HG02884 (cell line): ENCODE measurements around the gene PCDH11X.
"Not testable (repeated sequence)": the region's sequence is repeated elsewhere in the genome, so short reads cannot be mapped to it uniquely, and the experiment has no call there.

ENCODE experiments used
- ATAC-seq: cut with Tn5 transposase; IDR thresholded peaks from one replicate; pipeline ENCODE4 v1.9.1; 2021; ENCODE audit warnings: mild to moderate bottlenecking, moderate library complexity; ENCODE audit not compliant: unreplicated experiment

Gene PCDH11X

DNA sequence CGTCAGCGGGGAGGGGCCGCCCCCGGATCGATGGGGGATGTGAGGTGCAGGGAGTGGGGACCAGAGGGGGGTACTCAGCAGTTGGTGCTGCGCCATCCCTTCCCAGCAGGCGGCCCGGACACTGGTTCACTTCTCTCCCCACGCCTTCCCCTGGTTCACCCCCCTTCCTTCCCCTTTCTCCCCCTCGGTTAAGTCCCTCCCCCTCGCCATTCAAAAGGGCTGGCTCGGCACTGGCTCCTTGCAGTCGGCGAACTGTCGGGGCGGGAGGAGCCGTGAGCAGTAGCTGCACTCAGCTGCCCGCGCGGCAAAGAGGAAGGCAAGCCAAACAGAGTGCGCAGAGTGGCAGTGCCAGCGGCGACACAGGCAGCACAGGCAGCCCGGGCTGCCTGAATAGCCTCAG lies at the start of gene PCDH11X:
Gene PCDH11X, plus strand, starts transcription at position 241 of the 400 bp plus-strand sequence. CDS start 56,130 bp downstream, outside the sequence.
- ATAC-seq: not testable (repeated sequence)

- ATAC-seq: not testable (repeated sequence)
Observed at GRCh38 chrX:91747446-91747845, 31.7 kb upstream of the PCDH11X start.

- not testable (repeated sequence) for ATAC-seq
Observed at GRCh38 chrX:91753022-91753421, 26.2 kb upstream of the PCDH11X start.

DNA sequence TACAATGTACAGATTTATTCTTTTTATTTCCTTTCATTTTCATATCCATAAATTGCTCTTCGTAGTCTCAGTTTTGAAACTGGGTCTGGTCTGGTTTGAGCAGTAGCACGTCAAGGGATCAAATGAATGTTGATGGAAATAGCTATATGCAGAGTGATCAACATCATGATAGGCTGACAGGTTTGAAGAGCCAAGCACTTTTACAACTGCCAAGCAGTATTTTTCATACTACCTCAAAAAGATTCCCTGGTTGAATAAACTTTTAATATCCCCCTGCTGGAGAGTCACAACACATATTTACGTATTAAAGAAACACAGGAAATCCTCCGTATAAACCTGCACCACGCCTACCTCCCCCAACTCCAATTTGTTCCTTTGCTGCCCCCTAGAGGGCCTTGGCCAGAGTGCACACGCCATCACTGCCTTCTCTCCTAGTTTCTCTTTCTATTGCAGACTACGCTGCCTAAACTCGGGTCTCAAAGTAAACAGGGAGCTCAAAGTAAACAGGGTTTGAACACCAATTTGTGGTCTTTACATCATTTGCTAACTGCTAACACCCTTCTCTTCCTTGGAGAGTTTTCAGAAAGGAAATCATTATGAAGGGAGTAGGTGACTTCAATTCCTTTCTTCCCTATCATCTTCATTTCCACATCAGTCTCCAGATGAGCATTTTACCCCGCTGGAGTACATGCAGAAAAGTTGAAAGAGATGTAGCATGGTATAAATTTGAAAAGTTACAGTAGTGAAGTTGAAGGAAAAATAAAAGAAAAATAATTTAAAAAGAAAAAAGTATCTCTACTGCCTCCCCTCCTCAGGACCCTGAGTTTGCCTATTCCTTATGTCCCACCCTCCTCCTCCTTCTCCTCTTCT lies 8.3 kb upstream of the PCDH11X start:
- peak; percentile 100 for ATAC-seq

DNA sequence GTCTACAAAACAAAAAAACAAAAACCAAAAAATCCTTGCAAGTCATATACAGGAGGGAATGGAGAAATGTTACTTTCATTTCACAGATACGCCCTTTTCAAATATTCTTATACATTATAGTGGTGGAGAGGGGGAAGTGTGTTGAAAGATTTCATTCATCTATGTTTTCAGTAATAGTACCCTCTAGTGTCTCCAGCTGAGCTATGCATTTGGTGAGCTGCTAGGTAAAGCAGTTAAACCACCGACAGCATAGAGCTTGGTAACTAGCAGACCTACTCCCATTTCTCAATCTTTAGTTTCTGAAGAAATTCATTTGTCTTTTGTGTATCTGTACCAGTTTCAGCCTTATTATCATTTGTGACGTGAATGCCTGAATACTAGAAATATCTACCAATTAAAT lies 5.2 kb upstream of the PCDH11X start:
- not testable (repeated sequence) for ATAC-seq

DNA sequence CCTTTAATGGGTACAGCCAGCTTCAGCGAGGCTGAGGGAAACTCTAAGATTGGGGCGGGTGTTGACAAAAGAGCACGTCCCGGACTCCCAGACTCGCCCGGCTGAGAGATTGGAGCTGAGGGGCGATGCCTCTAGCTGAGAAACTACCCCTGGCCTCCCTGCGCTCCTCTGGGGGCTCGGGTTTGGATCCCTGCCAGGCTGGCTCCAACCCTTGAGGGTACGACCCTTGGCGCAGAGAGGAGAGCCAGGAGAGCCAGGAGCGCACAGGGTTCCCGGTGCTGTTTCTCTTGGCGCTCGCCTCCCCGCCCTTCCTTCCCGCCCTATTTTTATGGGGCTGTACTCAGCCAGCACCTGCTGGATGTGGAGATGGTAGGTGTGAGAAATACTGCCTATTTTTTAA lies 833 bp downstream of the PCDH11X start:
- not testable (repeated sequence) for ATAC-seq

- not testable (repeated sequence) for ATAC-seq
Observed at GRCh38 chrX:91780698-91781097, 1.5 kb downstream of the PCDH11X start.

DNA sequence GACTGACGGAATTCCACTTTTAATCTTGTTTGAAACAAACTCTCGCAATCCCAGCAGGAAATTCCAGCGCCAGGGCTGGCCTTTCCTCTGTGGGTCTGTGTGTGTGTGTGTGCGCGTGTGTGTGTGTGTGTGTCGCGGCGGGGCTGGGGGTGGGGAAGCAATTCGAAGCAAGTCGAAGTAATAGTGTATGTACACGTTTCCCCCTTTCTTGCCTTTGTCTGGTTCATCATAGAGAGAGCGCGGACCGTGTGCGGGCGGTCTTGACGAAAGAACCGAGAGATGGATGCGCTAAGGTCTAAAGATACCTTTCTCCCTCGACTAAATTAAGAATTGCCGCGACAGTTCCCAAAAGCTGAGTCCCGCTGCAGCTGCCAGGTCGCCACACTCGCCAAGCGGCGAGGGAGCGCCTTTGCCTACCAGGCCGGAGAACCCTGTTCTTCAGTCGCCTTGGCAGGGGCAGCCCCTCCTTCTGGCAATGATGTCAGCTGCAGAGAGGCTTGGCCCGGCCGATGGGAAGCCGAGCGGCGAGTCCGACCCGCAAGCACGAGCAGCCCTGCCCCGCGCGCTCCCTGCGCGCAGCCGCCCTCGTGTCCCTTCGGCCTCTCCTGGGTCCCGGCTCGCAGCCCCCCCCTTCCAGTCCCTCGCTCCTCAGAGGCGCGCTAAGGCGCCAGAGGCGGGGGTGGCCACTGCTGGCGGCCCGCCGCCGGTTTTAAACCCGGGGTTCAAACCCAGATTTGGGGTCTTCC lies 2.6 kb downstream of the PCDH11X start:
- ATAC-seq: not testable (repeated sequence)

DNA sequence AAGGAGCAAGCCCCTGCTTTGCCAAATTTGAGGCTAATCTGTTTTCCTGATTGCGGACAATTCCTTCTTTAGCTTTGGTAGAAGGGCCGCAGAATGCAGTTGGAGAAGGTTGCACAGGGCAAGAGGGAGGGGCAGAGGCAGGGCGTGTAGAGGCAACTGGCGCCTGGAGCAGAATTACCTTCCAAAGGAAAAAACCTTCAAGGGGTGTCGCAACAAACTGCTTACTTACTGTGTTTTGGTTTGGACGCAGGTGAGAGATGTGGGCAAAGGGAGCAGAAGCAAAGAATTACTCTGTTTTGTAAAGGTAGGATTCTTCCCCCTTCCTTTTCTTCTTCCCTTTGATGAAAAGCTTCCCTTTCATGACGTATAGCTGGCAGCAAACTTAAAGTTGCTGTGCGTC lies 3.6 kb downstream of the PCDH11X start:
- not testable (repeated sequence) for ATAC-seq

DNA sequence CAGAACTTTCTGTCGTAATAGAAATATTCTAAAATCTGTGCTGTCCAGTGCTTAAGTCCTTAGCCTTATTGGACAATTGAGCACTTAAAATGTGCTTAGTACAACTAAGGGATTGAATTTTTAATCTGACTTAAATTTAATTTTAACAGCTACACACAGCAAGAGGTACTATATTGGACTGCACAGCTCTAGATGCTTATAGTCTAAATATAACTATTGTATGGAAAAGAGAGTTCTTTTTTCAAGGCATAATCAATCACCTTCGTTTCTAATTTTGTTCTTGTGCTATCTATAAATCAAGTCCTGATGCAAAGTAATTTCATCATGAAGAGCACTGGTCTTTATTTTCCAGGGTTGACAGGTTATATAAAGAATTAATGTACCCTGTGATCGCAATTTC lies 38.4 kb downstream of the PCDH11X start:
- ATAC-seq: not testable (repeated sequence)

- ATAC-seq: not testable (repeated sequence)
Observed at GRCh38 chrX:91825321-91825720, 46.1 kb downstream of the PCDH11X start.
